ENCODE measurements around the gene SERPINB8.

DNA sequence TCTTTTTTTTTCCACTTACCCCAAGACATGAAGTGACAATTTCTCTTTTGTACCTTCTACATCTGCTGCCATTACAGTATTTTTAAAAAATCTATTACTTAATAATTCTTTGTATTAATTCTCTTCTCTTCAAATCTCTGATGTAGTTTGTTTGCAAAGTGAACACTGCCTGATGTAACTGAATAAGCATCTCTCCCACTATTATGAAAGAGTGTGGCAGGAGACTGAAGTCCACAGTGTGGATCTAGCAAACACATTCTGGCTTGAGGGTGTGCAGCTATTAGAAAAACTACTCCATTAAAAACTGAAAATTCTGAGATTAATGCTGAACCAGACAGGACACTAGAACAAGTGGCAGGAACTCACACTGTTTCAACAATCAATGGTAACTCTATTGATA, 5.0 kb upstream of the SERPINB8 start:
- TF ChIP-seq, protein P1, sequence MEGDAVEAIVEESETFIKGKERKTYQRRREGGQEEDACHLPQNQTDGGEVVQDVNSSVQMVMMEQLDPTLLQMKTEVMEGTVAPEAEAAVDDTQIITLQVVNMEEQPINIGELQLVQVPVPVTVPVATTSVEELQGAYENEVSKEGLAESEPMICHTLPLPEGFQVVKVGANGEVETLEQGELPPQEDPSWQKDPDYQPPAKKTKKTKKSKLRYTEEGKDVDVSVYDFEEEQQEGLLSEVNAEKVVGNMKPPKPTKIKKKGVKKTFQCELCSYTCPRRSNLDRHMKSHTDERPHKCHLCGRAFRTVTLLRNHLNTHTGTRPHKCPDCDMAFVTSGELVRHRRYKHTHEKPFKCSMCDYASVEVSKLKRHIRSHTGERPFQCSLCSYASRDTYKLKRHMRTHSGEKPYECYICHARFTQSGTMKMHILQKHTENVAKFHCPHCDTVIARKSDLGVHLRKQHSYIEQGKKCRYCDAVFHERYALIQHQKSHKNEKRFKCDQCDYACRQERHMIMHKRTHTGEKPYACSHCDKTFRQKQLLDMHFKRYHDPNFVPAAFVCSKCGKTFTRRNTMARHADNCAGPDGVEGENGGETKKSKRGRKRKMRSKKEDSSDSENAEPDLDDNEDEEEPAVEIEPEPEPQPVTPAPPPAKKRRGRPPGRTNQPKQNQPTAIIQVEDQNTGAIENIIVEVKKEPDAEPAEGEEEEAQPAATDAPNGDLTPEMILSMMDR (IDR thresholded peaks at IDR 0.05): no peak
- TF ChIP-seq POLR2A (IDR thresholded peaks at IDR 0.05): no peak
- TF ChIP-seq EP300 (IDR thresholded peaks at IDR 0.05): no peak
